ENCODE results near the gene HIPK2. TPM values are rescaled to one million over a fixed set of nuclear protein-coding genes. Genes with fewer than 3 reads are reported as not detected.

HIPK2 gene
- total and polyA plus RNA-seq, 2 experiments from 2014 or later, result 23.2 to 47.0 TPM

DNA sequence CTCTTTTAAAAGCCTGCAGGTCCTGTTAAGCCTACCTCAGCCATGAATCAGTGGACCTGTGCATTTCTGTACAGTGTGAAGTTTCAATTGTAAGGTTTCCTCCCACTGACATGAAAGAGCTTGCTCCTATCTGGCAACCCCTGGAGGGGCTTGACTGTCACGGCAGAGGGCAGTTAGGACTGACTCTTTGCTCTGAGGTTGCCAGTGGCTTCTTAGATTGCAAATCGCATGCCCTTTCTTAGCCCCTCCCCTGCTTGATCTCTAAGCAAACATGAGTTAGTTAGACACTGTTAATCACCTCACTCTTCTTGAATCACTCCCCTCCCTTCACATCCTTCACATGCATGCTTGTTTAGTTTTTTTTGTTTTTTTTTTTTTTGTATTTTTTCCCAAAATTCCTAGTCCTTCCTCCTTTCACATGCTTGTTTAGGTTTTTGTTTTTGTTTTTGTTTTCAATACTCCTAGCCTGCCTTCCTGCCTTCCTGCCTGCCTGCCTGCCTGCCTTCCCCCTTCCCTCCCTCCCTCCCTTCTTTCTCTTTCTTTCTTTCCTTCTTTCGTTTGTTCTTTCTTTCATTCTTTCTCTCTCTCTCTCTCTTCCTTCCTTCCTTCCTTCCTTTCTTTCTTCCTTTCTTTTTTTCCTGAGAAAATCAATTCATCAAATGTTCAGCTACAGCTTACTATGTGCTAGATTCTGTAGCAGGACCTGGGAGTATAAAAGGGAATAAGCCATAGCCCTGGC, 6.0 kb upstream of the HIPK2 start:
- TF ChIP-seq, protein P1, sequence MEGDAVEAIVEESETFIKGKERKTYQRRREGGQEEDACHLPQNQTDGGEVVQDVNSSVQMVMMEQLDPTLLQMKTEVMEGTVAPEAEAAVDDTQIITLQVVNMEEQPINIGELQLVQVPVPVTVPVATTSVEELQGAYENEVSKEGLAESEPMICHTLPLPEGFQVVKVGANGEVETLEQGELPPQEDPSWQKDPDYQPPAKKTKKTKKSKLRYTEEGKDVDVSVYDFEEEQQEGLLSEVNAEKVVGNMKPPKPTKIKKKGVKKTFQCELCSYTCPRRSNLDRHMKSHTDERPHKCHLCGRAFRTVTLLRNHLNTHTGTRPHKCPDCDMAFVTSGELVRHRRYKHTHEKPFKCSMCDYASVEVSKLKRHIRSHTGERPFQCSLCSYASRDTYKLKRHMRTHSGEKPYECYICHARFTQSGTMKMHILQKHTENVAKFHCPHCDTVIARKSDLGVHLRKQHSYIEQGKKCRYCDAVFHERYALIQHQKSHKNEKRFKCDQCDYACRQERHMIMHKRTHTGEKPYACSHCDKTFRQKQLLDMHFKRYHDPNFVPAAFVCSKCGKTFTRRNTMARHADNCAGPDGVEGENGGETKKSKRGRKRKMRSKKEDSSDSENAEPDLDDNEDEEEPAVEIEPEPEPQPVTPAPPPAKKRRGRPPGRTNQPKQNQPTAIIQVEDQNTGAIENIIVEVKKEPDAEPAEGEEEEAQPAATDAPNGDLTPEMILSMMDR (IDR thresholded peaks at IDR 0.05; ENCODE audit: low read depth, low read length), result no peak
- DNase-seq (ENCODE audit: low read depth in 1 of 2, low spot score in 1 of 2), result no peak
- H3K36me3 ChIP-seq, result no peaks in the 10 kb centered on the region
- no peaks in the 10 kb centered on the region for H3K4me1 ChIP-seq (ENCODE audit: low read depth)
- no peak overlapping the region for H3K27ac ChIP-seq
- H3K4me3 ChIP-seq, result no peak overlapping the region
- no peaks in the 10 kb centered on the region for H3K27me3 ChIP-seq
- H3K9me3 ChIP-seq (ENCODE audit: low read depth), result no peaks in the 10 kb centered on the region

DNA sequence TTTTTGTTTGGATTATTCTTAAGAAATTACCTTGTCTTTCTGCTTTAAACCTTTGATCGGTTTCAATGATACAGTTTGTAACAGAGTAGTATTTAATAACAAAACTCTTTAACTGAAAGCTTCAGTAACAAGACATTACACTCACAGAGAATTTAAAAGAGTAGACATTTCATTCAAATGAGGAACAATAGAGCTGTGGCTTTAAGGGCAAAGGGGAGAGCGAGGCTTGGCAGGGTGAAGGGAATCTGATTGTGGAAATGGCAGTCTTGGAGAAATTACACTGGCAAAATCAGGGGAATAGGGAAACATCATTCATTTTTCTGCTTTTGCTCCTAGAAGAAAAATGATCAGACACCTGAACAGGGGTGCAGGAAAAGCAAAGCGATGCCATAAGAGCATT, 5.1 kb upstream of the HIPK2 start:
- no peaks in the 10 kb centered on the region for H3K9me3 ChIP-seq (ENCODE audit: low read depth)
- H3K27ac ChIP-seq, result no peak overlapping the region
- TF ChIP-seq, protein P1 (IDR thresholded peaks at IDR 0.05; ENCODE audit: low read depth, low read length), result no peak
- H3K4me3 ChIP-seq, result no peak overlapping the region
- H3K27me3 ChIP-seq, result no peaks in the 10 kb centered on the region
- H3K36me3 ChIP-seq, result no peaks in the 10 kb centered on the region
- DNase-seq (ENCODE audit: low read depth in 1 of 2, low spot score in 1 of 2), result peak in 1 of 2 donors; percentile 36
- no peaks in the 10 kb centered on the region for H3K4me1 ChIP-seq (ENCODE audit: low read depth)

DNA sequence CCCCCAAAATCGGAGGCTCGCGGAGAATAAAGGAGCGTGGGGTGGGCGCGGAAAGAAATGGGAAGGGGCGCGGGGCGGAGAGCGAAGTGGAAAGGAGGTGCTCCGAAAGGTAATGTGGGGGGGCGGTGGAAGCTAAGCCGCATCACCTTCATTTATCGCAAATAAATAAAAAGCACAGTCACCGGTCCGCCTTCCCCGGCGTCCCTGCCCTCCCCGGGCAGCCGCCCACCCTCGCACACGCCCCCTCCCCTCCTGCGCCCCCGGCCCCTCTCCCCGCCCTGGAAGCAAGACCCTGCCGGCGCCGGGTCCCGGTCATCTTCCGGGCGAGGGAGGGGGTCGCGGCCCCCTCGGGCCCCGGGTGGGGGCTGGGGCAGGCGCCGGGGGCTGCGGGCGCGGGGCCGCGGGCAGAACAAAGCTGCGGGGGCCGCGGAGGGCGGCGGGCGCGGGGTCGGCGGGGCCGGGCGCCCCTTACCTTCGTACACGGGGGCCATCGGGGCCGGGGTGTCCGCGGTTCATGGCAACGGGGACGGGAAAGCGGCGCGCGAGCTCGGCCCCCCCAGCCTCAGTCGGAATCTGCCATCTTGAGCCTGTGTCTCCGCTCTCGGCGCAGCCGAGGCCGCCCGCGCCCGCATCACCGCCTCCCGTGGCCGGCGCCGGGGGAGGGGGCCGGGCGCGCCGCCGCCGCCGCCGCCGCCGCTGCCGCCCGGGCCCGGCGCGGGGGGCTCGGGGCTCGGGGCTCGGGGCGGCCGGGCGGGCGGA, 486 bp downstream of the HIPK2 start:
- peak overlapping the region; percentile 76 for H3K27ac ChIP-seq
- no peaks in the 10 kb centered on the region for H3K27me3 ChIP-seq
- DNase-seq (ENCODE audit: low read depth in 1 of 2, low spot score in 1 of 2), result peak; percentile 51 to 69
- TF ChIP-seq, protein P1 (IDR thresholded peaks at IDR 0.05; ENCODE audit: low read depth, low read length), result no peak
- H3K36me3 ChIP-seq, result no peaks in the 10 kb centered on the region
- peak overlapping the region; percentile 87 for H3K4me3 ChIP-seq
- peaks cover 15% of the 10 kb centered on the region for H3K4me1 ChIP-seq (ENCODE audit: low read depth)
- no peaks in the 10 kb centered on the region for H3K9me3 ChIP-seq (ENCODE audit: low read depth)

DNA sequence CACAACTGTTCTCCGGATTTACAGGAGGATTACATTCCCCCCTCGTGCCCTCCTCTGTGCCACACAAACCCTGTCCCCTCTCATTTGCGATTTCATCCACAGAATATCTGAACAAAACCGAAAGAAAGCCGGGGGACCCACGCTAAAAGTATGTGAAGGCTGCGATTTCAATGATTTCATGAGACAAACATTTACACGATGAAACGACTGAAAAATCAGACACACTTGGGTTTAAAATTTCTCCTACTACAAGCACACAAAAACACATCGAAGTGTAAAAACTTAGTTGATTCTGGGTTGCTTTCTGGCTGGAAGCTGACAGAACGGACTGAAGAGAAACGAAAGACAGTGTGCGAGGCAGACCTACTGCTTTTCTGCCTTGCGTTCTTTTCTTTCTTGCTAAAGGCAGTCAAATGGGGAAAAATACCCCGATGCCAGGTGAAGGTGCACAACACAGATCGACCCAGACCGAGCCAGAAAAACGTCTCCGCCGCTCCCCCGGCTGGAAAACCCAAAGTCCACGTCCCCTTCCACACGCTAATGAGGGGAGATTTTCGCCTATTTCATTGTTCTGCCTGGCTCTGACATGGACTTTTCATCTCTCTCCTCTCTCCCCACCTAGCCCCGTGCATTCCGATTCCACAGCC, 1.2 kb downstream of the HIPK2 start:
- peak overlapping the region; percentile 76 for H3K27ac ChIP-seq
- DNase-seq (ENCODE audit: low read depth in 1 of 2, low spot score in 1 of 2), result peak; percentile 32 to 50
- no peaks in the 10 kb centered on the region for H3K36me3 ChIP-seq
- H3K27me3 ChIP-seq, result no peaks in the 10 kb centered on the region
- peak overlapping the region; percentile 87 for H3K4me3 ChIP-seq
- no peaks in the 10 kb centered on the region for H3K9me3 ChIP-seq (ENCODE audit: low read depth)
- TF ChIP-seq, protein P1 (IDR thresholded peaks at IDR 0.05; ENCODE audit: low read depth, low read length), result no peak
- H3K4me1 ChIP-seq (ENCODE audit: low read depth), result peaks cover 22% of the 10 kb centered on the region

DNA sequence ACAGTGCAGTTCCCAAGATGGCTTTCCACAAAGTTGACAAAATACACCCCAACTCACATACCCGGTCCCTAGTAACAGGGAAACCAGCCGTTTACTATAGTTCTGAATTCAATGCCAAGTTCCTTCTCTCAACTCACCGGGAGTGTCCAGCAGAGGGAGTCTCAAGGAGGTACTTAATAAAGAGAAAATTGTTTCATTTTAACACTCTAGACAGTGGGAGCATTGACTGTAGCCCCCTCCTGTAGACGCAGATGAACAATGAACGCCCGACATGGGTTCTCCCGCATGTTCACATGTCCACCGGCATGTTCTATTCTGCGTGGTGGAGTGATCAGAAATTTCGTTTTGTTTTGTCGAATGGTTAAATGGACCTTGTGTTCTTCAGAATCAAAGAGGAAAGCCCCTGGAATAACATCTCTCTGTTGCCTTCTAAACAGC, 1.9 kb downstream of the HIPK2 start:
- no peaks in the 10 kb centered on the region for H3K36me3 ChIP-seq
- H3K4me3 ChIP-seq, result peak overlapping the region; percentile 87
- H3K4me1 ChIP-seq (ENCODE audit: low read depth), result peaks cover 27% of the 10 kb centered on the region
- peak overlapping the region; percentile 76 for H3K27ac ChIP-seq
- TF ChIP-seq, protein P1 (IDR thresholded peaks at IDR 0.05; ENCODE audit: low read depth, low read length), result peak; percentile 78
- no peaks in the 10 kb centered on the region for H3K27me3 ChIP-seq
- no peaks in the 10 kb centered on the region for H3K9me3 ChIP-seq (ENCODE audit: low read depth)
- peak; percentile 78 to 89 for DNase-seq (ENCODE audit: low read depth in 1 of 2, low spot score in 1 of 2)
